ENCODE measurements around the gene GPD1. TPM values are rescaled to one million over a fixed set of nuclear protein-coding genes. Genes with fewer than 3 reads are reported as not detected.

Gene GPD1
- total and polyA plus RNA-seq, 9 of the 15 experiments (the other 6 are each of a cell fraction or from before 2014, with no cell fraction given): 0.13 to 1.00 (median 0.55) TPM

DNA sequence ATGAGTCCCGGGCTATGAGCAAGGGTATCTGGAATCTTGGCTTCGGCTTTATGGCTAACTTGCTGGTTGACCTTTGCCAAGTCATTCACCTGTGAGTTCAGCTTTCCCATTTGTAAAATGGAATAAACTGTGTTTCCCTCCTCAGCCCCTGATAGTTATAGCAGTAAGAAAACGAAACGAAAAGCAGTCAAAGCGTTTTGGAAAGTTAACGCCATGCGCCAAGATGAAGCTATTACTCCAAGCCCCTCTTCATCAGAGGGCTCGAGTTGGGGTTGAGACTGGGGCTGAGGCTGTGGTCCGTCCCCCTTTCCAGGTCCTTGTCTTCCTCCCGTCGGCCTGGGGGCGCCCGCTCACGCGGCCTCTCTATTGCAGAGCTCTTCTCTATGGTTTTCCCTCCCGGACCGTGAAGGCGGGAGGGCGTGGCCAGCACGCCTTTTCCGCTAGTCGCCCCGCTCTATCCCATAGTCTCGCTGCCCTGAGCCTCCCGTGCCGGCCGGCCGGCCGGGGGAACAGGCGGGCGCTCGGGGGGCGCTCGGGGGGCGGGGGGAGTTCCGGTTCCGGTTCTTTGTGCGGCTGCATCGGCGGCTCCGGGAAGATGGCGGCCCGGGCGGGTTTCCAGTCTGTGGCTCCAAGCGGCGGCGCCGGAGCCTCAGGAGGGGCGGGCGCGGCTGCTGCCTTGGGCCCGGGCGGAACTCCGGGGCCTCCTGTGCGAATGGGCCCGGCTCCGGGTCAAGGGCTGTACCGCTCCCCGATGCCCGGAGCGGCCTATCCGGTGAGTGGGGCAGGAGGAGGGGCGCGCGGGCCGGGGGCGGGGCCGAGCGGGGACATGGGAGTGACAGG lies 18.8 kb upstream of the GPD1 start, which contains the start of gene SMARCD1 (continued):
- TF ChIP-seq, protein P1, sequence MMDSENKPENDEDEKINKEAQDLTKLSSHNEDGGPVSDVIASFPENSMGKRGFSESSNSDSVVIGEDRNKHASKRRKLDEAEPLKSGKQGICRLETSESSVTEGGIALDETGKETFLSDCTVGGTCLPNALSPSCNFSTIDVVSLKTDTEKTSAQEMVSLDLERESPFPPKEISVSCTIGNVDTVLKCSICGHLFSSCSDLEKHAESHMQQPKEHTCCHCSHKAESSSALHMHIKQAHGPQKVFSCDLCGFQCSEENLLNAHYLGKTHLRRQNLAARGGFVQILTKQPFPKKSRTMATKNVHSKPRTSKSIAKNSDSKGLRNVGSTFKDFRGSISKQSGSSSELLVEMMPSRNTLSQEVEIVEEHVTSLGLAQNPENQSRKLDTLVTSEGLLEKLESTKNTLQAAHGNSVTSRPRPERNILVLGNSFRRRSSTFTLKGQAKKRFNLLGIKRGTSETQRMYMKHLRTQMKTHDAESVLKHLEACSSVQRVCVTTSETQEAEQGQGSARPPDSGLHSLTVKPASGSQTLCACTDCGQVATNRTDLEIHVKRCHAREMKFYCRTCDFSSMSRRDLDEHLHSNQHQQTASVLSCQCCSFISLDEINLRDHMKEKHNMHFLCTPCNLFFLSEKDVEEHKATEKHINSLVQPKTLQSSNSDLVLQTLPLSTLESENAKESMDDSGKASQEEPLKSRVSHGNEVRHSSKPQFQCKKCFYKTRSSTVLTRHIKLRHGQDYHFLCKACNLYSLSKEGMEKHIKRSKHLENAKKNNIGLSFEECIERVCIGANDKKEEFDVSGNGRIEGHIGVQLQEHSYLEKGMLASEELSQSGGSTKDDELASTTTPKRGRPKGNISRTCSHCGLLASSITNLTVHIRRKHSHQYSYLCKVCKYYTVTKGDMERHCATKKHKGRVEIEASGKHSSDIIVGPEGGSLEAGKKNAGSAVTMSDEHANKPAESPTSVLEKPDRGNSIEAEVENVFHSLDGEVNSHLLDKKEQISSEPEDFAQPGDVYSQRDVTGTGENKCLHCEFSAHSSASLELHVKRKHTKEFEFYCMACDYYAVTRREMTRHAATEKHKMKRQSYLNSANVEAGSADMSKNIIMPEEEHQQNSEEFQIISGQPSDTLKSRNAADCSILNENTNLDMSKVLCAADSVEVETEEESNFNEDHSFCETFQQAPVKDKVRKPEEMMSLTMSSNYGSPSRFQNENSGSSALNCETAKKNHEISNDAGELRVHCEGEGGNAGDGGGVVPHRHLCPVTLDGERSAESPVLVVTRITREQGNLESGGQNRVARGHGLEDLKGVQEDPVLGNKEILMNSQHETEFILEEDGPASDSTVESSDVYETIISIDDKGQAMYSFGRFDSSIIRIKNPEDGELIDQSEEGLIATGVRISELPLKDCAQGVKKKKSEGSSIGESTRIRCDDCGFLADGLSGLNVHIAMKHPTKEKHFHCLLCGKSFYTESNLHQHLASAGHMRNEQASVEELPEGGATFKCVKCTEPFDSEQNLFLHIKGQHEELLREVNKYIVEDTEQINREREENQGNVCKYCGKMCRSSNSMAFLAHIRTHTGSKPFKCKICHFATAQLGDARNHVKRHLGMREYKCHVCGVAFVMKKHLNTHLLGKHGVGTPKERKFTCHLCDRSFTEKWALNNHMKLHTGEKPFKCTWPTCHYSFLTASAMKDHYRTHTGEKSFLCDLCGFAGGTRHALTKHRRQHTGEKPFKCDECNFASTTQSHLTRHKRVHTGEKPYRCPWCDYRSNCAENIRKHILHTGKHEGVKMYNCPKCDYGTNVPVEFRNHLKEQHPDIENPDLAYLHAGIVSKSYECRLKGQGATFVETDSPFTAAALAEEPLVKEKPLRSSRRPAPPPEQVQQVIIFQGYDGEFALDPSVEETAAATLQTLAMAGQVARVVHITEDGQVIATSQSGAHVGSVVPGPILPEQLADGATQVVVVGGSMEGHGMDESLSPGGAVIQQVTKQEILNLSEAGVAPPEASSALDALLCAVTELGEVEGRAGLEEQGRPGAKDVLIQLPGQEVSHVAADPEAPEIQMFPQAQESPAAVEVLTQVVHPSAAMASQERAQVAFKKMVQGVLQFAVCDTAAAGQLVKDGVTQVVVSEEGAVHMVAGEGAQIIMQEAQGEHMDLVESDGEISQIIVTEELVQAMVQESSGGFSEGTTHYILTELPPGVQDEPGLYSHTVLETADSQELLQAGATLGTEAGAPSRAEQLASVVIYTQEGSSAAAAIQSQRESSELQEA (IDR thresholded peaks at IDR 0.05; ENCODE audit: low read depth): no peak
- no peak for TF ChIP-seq SETDB1 (IDR thresholded peaks at IDR 0.05; ENCODE audit: low read length)
- no peak for TF ChIP-seq ETS2 (tag; IDR thresholded peaks at IDR 0.05; ENCODE audit: borderline replicate concordance, poor library complexity, severe bottlenecking)
- no peak for TF ChIP-seq ARHGAP35 (IDR thresholded peaks at IDR 0.05; ENCODE audit: partially characterized antibody)
- TF ChIP-seq NCOR1 (IDR thresholded peaks at IDR 0.05): no peak
- no peak for TF ChIP-seq GATA2 (CRISPR knock-in tag; IDR thresholded peaks at IDR 0.05)
- TF ChIP-seq, protein P2, sequence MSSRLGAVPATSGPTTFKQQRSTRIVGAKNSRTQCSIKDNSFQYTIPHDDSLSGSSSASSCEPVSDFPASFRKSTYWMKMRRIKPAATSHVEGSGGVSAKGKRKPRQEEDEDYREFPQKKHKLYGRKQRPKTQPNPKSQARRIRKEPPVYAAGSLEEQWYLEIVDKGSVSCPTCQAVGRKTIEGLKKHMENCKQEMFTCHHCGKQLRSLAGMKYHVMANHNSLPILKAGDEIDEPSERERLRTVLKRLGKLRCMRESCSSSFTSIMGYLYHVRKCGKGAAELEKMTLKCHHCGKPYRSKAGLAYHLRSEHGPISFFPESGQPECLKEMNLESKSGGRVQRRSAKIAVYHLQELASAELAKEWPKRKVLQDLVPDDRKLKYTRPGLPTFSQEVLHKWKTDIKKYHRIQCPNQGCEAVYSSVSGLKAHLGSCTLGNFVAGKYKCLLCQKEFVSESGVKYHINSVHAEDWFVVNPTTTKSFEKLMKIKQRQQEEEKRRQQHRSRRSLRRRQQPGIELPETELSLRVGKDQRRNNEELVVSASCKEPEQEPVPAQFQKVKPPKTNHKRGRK (tag; IDR thresholded peaks at IDR 0.05): no peak
- TF ChIP-seq TAL1 (IDR thresholded peaks at IDR 0.05): no peak
- TF ChIP-seq NELFE (IDR thresholded peaks at IDR 0.05; ENCODE audit: insufficient read depth, insufficient read length): no peak
- TF ChIP-seq JUND (IDR thresholded peaks at IDR 0.05; ENCODE audit: borderline replicate concordance, low read depth, low read length): peak; percentile 54; the same call in 1 of the 2 replicates
- TF ChIP-seq JUND (tag; IDR thresholded peaks at IDR 0.05; ENCODE audit: borderline replicate concordance, low read depth, low read length): no peak
- TF ChIP-seq, protein P3, sequence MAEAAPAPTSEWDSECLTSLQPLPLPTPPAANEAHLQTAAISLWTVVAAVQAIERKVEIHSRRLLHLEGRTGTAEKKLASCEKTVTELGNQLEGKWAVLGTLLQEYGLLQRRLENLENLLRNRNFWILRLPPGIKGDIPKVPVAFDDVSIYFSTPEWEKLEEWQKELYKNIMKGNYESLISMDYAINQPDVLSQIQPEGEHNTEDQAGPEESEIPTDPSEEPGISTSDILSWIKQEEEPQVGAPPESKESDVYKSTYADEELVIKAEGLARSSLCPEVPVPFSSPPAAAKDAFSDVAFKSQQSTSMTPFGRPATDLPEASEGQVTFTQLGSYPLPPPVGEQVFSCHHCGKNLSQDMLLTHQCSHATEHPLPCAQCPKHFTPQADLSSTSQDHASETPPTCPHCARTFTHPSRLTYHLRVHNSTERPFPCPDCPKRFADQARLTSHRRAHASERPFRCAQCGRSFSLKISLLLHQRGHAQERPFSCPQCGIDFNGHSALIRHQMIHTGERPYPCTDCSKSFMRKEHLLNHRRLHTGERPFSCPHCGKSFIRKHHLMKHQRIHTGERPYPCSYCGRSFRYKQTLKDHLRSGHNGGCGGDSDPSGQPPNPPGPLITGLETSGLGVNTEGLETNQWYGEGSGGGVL (CRISPR knock-in tag; IDR thresholded peaks at IDR 0.05): no peak
- TF ChIP-seq LEF1 (IDR thresholded peaks at IDR 0.05): no peak
- TF ChIP-seq, protein P4, sequence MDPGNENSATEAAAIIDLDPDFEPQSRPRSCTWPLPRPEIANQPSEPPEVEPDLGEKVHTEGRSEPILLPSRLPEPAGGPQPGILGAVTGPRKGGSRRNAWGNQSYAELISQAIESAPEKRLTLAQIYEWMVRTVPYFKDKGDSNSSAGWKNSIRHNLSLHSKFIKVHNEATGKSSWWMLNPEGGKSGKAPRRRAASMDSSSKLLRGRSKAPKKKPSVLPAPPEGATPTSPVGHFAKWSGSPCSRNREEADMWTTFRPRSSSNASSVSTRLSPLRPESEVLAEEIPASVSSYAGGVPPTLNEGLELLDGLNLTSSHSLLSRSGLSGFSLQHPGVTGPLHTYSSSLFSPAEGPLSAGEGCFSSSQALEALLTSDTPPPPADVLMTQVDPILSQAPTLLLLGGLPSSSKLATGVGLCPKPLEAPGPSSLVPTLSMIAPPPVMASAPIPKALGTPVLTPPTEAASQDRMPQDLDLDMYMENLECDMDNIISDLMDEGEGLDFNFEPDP (CRISPR knock-in tag; IDR thresholded peaks at IDR 0.05): no peak
- no peak for TF ChIP-seq CHD2 (IDR thresholded peaks at IDR 0.05; ENCODE audit: low read depth, low read length)
